ENCODE results near the gene NFIB.

Gene NFIB

GRCh38 chr9:14313951-14314423 is at the start of gene NFIB:
Gene NFIB (minus strand): TSS chr9:14314141. CDS start chr9:14313511, 630 bp downstream.
- DNase-seq (ENCODE audit: low spot score) = peak; percentile 36

GRCh38 chr9:14362175-14362574 is 48.2 kb upstream of the NFIB start:
- DNase-seq (ENCODE audit: low spot score) = no peak

GRCh38 chr9:14361074-14361473 is 47.1 kb upstream of the NFIB start:
- no peak for DNase-seq (ENCODE audit: low spot score)

- no peak for DNase-seq (ENCODE audit: low spot score)
These were observed 44.6 kb upstream of the NFIB start for GRCh38 chr9:14358523-14358922.

GRCh38 chr9:14356351-14357265 is 42.7 kb upstream of the NFIB start:
- DNase-seq (ENCODE audit: low spot score) = no peak

GRCh38 chr9:14354201-14354600 is 40.3 kb upstream of the NFIB start:
- DNase-seq (ENCODE audit: low spot score) = no peak

- DNase-seq (ENCODE audit: low spot score) = peak; percentile 46
These were observed 39.5 kb upstream of the NFIB start for GRCh38 chr9:14353222-14354056.

- DNase-seq (ENCODE audit: low spot score) = no peak
These were observed 38.6 kb upstream of the NFIB start for GRCh38 chr9:14352503-14352902.

- no peak for DNase-seq (ENCODE audit: low spot score)
These were observed 37.4 kb upstream of the NFIB start for GRCh38 chr9:14351221-14351836.

GRCh38 chr9:14350754-14351153 is 36.8 kb upstream of the NFIB start:
- no peak for DNase-seq (ENCODE audit: low spot score)

- DNase-seq (ENCODE audit: low spot score) = no peak
These were observed 36.4 kb upstream of the NFIB start for GRCh38 chr9:14350349-14350728.

- DNase-seq (ENCODE audit: low spot score) = no peak
These were observed 35.8 kb upstream of the NFIB start for GRCh38 chr9:14349447-14350348.

GRCh38 chr9:14349146-14349446 is 35.2 kb upstream of the NFIB start:
- DNase-seq (ENCODE audit: low spot score) = no peak

- peak; percentile 22 for DNase-seq (ENCODE audit: low spot score)
These were observed 34.6 kb upstream of the NFIB start for GRCh38 chr9:14348373-14349145.

GRCh38 chr9:14348123-14348372 is 34.1 kb upstream of the NFIB start:
- peak; percentile 40 for DNase-seq (ENCODE audit: low spot score)

- peak; percentile 15 for DNase-seq (ENCODE audit: low spot score)
These were observed 33.6 kb upstream of the NFIB start for GRCh38 chr9:14347406-14348122.

GRCh38 chr9:14346811-14347405 is 33.0 kb upstream of the NFIB start:
- no peak for DNase-seq (ENCODE audit: low spot score)

- no peak for DNase-seq (ENCODE audit: low spot score)
These were observed 32.4 kb upstream of the NFIB start for GRCh38 chr9:14346231-14346791.

GRCh38 chr9:14345354-14346230 is 31.7 kb upstream of the NFIB start:
- DNase-seq (ENCODE audit: low spot score) = no peak

Data from SW480 (cell line).